Retinal pigment epithelial cell (primary cell): ENCODE measurements around the gene AURKAIP1.

Experiments used
- DNase-seq: peaks from one replicate; pipeline ENCODE4 v3.0.0-alpha.2; 2010; ENCODE audit warnings: low read depth
- H3K4me3 ChIP-seq: 2 replicates; pipeline ENCODE4 v1.5.1; 2011; ENCODE audit warnings: mild to moderate bottlenecking, low read length, control low read depth, moderate library complexity
- CTCF ChIP-seq: conservative IDR thresholded peaks from 2 replicates; pipeline ENCODE4 v1.5.1; 2011; ENCODE audit warnings: low read depth, low read length, control low read depth, inconsistent platforms

AURKAIP1 gene

GRCh38 chr1:1351511-1352427 lies 23.2 kb downstream of the AURKAIP1 start:
- no peak overlapping the region for H3K4me3 ChIP-seq
- DNase-seq = no peak
- TF ChIP-seq CTCF = no peak

DNA sequence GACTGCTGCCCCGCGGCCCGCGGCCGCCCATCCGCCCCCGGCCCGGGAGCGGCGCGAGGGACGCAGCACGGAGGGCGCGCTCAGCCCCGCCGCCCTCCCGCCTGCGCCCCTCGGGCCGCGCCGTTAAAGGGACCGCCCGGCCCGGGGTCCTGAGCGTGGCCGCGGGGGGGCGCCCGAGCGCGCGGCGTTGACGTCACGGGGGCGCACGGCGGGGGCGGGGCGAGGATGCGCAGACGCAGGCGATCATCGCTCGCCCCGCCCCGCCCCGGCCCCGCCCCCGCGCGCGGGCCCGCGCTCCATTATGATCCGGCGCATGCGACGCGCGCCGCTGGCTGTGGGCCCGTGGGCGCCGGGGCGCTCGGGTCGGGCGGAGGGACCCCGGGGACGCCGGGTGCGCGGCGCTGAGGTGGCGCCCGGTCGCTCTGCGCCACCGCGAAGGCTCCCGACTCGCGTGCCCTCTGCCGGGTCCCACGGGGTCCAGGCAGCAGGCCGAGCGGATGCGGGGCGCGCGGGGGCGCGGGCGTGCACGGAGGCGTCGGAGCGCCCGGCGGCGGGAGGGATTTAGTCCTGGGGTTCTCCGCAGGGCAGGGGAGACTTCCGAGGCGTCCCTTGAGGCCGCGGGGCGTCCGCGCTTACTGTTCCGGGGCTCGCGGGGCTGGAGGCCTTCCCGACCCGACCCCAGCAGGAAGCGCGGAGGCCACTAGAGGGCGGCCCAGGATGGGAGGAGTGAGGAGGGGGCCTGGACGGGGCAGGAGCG lies 25.6 kb downstream of the AURKAIP1 start, which contains the start of gene DVL1:
Gene DVL1 (minus strand): TSS at position 163 of the 757 bp plus-strand sequence. CDS start 353 bp downstream, outside the sequence.
- peak; percentile 48 for TF ChIP-seq CTCF
- no peak for DNase-seq
- peak within 1 kb of the TSS; percentile 71 for H3K4me3 ChIP-seq

DNA sequence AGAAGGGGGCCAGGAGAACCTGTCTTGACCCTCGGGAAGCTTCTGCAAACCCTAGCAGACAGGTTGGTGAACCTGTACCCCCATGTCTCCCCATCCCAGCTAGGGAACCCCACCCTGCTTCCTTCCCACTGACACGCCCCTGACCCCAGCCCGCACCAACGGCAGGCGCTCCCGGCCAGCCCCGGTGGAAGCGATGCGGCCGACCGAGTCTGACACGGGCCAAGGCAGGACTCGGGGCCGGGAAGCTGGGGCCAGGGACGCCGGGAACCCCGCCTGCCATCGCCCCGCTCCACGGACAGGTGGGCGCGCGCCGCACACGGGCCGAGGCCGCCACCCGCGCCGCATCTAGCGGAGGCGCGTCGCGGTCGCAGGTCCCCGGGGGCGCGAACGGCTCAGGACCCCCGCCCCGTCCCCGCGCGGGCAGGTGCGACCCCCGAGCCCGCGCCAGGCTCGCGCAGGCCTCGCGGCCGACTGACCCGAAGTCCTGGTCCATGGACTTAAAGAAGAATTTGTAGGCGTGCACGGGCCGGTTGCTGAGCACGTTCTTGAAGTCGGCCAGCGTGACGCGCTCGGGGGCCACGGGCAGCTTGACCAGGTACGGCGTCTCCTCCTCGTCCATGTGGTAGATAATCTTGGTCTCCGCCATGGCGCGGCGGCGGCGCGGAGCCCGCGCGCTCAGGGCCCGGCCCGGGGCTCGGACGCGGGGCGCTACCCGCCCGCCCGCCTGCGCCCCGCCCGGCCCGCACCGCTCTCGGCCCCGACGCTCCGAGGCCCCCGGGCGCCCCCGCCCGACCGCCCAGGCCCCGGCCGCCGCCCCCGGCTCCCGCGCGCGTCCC lies 26.4 kb downstream of the AURKAIP1 start:
- no peak for DNase-seq
- no peak for TF ChIP-seq CTCF
- peak overlapping the region; percentile 71 for H3K4me3 ChIP-seq

GRCh38 chr1:1347663-1348419 lies 27.2 kb downstream of the AURKAIP1 start:
- H3K4me3 ChIP-seq = peak overlapping the region; percentile 71

DNA sequence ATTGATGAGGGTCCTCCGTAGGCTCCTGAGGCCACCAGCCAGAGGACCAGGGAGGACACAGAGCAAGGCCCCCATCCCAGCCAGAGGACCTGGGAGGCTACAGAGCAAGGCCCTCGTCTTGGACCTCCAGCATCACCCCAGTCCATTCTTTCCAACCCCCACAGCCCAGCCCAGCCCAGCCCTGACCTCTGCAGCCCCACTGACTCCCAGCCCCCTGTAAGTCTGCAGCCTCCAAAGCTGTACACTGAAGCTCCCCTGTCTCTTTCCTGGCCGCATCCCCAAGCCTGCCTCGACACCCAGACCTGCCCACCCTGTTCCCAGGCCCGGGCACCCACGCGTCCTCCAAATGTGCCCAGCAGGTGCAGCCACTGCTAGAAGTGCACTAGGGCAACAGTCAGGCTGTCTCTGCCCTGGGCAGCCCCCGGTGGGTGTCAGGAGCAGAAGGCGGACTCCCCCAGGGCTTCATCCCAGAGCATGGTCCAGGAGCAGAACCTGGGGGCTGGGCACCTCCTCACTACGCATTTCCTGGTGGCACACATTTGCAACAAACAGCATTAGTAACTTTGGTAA lies 27.9 kb downstream of the AURKAIP1 start:
- no peak for DNase-seq
- H3K4me3 ChIP-seq = peak overlapping the region; percentile 71
- no peak for TF ChIP-seq CTCF

More at GRCh38 chr1:1347663-1348419, 27.2 kb downstream of the AURKAIP1 start:
- DNase-seq = no peak
- TF ChIP-seq CTCF = no peak

DNA sequence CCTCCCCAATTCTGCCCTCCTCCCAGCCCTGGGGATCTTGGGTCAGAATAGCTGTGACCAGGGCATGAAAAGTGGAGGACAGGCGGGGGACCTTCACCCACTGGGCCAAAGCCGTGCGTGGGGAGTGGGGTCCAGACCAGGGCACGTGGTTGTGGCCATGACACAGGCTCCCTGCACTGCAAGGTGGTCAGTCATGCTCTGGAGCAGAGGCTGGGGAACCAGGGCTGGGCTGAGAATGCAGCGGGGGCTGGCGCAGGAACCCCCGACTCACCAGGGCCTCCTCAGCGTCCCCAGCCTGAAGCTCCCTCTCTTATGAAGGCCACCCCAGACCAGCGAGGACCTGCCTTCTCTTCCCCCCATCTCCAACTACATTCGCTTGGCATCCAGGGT lies 28.5 kb downstream of the AURKAIP1 start:
- DNase-seq = no peak
- no peak for TF ChIP-seq CTCF
- no peak overlapping the region for H3K4me3 ChIP-seq
